Measurements from ENCODE around the gene SYT11.
"Not testable (repeated sequence)": the region's sequence is repeated elsewhere in the genome, so short reads cannot be mapped to it uniquely, and the experiment has no call there.

SYT11 gene

DNA sequence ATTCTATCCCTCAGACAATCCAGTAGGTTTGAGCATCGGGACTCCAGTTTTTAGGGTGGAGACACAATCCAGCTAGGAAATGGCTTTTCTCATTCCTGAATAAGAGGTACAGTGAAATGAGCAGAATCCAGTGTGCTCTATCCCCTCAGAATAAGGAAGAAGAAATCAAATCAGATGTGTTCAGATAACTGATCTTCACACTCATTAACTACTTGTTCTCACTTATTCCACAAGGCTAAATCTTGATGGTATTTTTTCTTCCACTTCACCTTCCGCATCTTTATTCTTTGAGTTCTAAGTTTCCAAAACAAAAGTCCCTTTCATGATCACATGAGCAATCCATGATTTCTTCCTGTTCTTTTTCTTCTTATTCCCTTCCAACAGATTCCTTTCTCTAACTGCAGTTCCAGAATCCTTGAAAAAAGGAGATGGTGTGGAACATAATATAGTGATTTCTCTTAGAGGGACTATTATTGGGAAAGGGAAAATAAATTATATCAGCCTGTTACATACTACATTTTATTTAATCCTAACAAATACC, 1.7 kb downstream of the SYT11 start:
- no peak for DNase-seq

- DNase-seq: peak; percentile 18
These were observed 2.5 kb downstream of the SYT11 start for GRCh38 chr1:155861896-155862295.

DNA sequence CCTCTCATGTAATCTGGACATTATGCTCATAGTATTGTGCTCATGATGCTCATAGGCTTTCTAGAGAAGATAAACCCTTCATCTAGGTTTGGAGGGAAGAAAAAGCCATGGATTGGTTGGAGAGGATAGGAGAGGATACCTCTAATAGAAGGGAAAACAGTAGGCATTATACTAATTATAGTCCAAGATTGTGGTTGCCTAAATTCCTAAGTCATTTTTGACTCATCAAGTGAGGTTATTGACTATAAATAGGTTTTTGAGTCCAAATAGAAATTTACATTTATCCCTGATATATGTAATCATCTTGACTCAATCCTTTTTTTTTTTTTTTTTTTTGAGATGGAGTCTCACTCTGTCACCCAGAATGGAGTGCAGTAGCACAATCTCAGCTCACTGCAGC, 5.0 kb downstream of the SYT11 start:
- DNase-seq: no peak

GRCh38 chr1:155867766-155868165, 8.4 kb downstream of the SYT11 start:
- no peak for DNase-seq

DNA sequence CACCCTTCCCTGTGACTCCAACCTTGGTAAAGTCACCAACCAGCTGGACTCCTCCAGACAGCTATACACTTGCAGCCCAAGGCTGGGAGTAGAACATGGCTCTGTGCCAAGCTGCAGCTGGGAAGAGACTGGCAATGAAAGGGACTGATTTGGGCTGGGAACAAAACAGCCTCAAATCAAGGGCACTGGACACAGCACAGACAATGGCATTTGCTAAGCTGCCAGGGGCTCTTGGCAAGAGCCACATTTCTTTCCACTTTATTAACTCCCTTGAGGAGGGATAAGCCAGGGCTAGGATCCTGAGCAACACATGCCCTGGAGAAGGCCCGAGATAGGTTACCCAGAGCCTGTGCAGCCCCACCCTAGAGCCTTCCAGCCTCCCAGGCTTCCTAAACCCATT, 12.0 kb downstream of the SYT11 start:
- no peak for DNase-seq

DNA sequence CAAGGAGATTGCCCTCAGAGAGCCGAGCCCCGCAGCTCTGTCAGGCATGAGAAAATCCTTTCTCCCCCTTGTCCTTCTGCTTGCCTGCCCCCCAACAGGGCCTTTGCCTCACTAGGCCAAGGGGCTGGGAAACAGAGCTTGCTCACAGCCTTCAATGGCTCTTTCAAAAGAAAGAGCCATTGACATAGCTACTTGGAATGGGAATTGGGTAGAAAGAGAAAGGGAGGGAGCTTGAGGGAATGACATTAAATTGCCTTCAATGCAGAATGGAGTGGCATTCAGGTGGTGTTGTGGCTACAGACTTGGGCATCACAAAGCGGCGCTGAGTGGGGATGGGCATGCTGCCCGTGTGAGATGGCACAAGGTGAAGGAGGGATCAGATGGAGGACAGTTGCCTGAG, 13.2 kb downstream of the SYT11 start:
- no peak for DNase-seq

DNA sequence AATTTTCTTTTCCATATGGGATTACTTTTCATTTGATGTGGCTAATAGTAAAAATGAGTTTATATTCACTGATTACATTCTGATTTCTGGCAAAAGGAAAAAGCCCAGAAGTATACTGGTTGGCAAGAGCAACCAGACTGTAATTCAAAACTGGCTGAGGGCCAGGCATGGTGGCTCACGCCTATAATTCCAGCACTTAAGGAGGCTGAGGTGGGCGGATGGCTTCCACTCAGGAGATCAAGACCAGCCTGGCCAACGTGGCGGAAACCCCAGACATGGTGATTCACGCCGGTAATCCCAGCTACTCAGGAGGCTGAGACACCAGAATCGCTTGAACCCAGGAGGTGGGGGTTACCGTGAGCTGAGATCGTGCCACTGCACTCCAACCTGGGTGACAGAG, 14.5 kb downstream of the SYT11 start:
- DNase-seq: no peak

DNA sequence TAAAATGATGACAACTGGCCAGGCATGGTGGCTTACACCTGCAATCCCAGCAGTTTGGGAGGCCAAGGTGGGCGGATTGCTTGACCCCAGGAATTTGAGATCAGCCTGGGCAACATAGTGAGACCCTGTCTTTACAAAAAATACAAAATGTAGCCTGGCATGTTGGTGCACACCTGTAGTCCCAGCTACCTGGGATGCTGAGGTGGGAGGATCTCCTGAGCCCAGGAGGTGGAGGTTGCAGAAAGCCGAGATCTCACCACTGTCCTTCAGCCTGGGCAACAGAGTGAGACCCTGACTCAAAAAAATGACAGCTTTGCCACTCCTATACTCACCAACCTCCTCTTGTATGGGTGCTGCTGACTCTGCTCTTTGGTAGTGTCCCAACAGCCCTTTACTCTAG, 18.6 kb downstream of the SYT11 start:
- DNase-seq: no peak

- no peak for DNase-seq
These were observed 20.9 kb downstream of the SYT11 start for GRCh38 chr1:155880251-155880650.

- DNase-seq: no peak
These were observed 21.6 kb downstream of the SYT11 start for GRCh38 chr1:155880950-155881349.

DNA sequence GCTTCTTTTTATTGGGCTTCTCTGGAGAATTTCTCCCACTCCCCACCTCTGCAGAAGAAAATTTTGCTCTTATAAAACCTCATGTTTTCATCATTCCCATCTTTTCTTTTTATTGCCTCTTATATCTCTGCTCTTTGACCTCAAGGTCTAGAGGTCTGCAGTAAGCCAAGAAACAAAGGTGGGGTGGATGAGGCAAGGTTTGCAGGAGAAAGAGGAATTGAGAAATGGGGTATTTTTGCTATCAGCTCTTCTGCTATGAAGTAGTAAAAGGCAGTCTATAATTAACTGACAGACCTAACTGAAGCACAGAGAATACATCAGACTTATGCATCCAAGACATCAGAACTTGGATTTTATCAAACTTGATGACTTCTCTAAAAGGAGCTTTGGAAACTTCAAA, 22.9 kb downstream of the SYT11 start:
- DNase-seq: no peak

GRCh38 chr1:155882766-155883165, 23.4 kb downstream of the SYT11 start:
- no peak for DNase-seq

- no peak for DNase-seq
These were observed 24.9 kb downstream of the SYT11 start for GRCh38 chr1:155884031-155884960.

DNA sequence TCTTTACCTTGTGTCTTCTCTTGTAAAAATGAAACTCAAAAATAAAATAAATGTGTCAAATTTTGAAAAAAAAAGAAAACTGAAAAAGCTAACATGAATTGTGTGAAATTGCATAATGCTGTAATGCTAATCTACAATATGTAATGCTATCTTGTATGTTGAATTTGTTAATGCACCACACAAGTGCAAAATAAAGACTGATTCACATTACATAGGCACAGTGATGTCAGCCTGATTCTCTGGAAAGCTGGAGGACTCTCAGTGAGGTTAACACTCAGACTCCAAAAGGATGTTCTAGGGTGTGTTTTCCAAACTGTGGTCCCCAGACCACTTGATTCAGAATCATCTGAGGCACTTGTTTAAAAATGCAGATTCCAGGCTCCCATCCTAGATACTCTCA, 25.6 kb downstream of the SYT11 start:
- DNase-seq: no peak

GRCh38 chr1:155888481-155888880, 29.1 kb downstream of the SYT11 start:
- no peak for DNase-seq

DNA sequence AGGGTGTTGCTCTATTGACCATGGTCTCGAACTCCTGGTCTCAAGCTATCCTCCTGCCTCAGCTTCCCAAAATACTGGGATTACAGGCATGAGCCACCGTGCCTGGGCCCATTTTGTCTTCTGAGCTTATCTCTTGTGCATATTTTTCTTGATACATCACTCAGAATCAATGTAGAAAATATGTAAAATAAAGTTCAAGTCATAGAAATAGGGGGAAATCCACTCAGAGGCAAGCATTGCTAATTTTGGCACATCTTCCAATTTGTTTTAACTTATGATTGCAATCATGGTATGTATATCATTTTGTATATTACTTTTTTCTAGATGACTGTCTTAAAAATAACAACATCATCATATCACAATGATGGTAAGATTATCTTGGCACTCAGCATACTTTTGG, 30.2 kb downstream of the SYT11 start:
- DNase-seq: no peak

GRCh38 chr1:155890251-155890650, 30.9 kb downstream of the SYT11 start:
- no peak for DNase-seq

- DNase-seq: peak; percentile 13
These were observed 33.4 kb downstream of the SYT11 start for GRCh38 chr1:155892796-155893195.

DNA sequence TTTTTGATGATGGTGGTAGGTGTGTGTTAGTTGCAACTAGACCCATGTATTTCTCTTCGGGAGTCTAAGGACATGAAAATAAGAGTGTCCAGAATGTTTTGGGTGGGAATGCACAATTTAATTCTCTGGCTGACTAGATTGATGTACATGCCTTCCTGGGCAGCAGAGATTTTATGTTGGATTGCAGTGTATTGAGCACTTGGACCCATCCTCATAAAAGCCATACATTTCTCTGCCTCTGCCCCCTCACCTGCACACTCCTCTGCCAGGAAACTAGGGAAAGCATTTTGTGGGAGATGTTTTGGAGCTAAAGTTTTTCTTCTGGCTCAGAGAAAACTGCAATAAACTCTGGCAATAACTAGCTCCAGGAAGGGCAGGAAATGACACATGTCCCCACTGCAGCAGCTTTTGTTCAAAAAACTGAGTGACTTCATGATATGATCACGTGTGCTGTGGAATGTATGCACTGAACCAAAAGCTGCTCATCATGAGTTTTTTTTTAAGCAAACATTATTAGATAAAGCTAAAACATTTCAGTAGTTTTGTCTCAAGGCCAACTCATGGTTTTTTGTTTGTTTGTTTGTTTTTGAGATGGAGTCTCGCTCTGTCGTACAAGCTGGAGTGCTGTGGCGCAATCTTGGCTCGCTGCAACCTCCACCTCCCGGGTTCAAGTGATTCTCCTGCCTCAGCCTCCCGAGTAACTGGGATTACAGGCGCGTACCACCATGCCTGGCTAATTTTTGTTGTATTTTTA, 34.2 kb downstream of the SYT11 start:
- DNase-seq: peak; percentile 75

- DNase-seq: not testable (repeated sequence)
These were observed 36.2 kb downstream of the SYT11 start for GRCh38 chr1:155895617-155896016.

DNA sequence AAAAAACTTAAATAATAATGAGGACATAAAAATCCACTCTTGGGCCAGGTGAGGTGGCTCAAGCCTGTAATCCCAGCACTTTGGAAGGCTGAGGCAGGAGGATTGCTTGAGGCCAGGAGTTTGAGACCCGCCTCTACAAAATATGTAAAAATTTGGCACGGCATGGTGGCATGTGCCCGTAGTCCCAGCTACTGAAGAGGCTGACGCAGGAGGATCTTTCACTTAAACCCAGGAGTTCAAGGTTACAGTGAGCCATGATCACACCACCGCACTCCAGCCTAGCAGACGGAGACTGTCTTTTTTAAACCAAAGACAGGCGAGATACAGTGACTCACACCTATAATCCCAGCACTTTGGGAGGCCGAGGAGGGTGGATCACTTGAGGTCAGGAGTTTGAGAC, 37.1 kb downstream of the SYT11 start:
- DNase-seq: not testable (repeated sequence)

DNA sequence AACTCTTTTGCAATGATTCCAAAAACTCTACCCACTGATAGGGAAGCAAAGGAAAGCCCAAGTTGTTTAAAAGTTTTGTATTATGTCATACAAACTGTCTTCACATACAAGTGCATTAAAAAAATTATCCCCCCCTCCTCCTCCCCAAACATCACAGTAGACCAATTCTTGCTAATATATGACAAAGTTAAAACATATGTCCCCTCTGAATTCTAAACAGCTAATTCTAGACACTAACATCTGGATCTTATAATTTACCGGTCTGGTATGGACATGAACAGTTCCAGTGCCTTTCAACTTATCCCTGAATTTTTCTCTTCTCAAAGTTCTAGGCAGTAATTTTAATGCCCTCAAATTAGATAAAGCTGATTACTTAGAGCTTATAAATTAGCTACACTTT, 38.4 kb downstream of the SYT11 start:
- DNase-seq: no peak

- DNase-seq: no peak
These were observed 39.5 kb downstream of the SYT11 start for GRCh38 chr1:155898888-155899287.

- no peak for DNase-seq
These were observed 40.3 kb downstream of the SYT11 start for GRCh38 chr1:155899683-155900082.

Data from DMS53 (cell line).